Heart left ventricle (tissue), 16 donors: ENCODE data around the gene ARHGEF40. TPM values are rescaled to one million over a fixed set of nuclear protein-coding genes. Genes with fewer than 3 reads are reported as not detected.

Experiments used
- ATAC-seq, 4 donors: fragments of 200-7000 bp; cut with Tn5 transposase; one replicate each; pipeline ENCODE4 v1.9.1; 2020 to 2022; ENCODE audit warnings: moderate library complexity in 4 of 4, mild to moderate bottlenecking in 3 of 4, moderate number of reproducible peaks in 1 of 4
- DNase-seq, 5 donors: peaks; one replicate each; pipeline ENCODE4 v3.0.0-alpha.2; 2020
- H3K27ac ChIP-seq, 12 donors: fragments of 200-600 bp; sonication (generic) in 4 of 12; one replicate each; pipeline versions ENCODE4 v1.5.0 to v1.8.0; 2016 to 2022; ENCODE audit warnings: mild to moderate bottlenecking in 2 of 12
- H3K27me3 ChIP-seq, 9 donors: fragments of 200-600 bp; sonication (generic) in 2 of 9; one replicate each; pipeline versions ENCODE4 v1.5.1 to v1.8.0; 2016 to 2022; ENCODE audit warnings: mild to moderate bottlenecking in 3 of 9
- H3K36me3 ChIP-seq, 9 donors: fragments of 200-600 bp; sonication (generic) in 2 of 9; one replicate each; pipeline versions ENCODE4 v1.5.0 to v1.8.0; 2018 to 2022; ENCODE audit warnings: mild to moderate bottlenecking in 2 of 9
- H3K4me1 ChIP-seq, 12 donors: fragments of 200-600 bp; sonication (generic) in 4 of 12; one replicate each; pipeline versions ENCODE4 v1.5.0 to v1.8.0; 2016 to 2022; ENCODE audit warnings: mild to moderate bottlenecking in 3 of 12
- H3K4me3 ChIP-seq, 12 donors: fragments of 200-600 bp; sonication (generic) in 4 of 12; one replicate each; pipeline versions ENCODE4 v1.5.0 to v1.8.0; 2017 to 2022; ENCODE audit warnings: mild to moderate bottlenecking in 9 of 12, moderate library complexity in 4 of 12
- H3K9me3 ChIP-seq, 12 donors: fragments of 200-600 bp; sonication (generic) in 4 of 12; one replicate each; pipeline versions ENCODE4 v1.5.0 to v1.8.0; 2016 to 2022; ENCODE audit warnings: mild to moderate bottlenecking in 1 of 12
- CTCF ChIP-seq, 12 donors: fragments of 200-600 bp; sonication (generic) in 4 of 12; IDR thresholded peaks; one replicate each; pipeline versions ENCODE4 v1.5.0 to v1.8.0; 2018 to 2022; ENCODE audit warnings: antibody characterized with exemption in 12 of 12, mild to moderate bottlenecking in 5 of 12
- POLR2A ChIP-seq, 2 donors: fragments of 450-650 bp; IDR thresholded peaks; one replicate each; pipeline ENCODE4 v1.6.1; 2017; ENCODE audit warnings: antibody characterized with exemption in 2 of 2, mild to moderate bottlenecking in 2 of 2, moderate library complexity in 2 of 2
- WGBS, 4 donors: extraction: QIAGEN DNeasy Blood & Tissue Kit in 2 of 4; methylation state at CpG; one replicate each; pipeline versions ENCODE4 v1.1.5 to v1.1.7; 2013 to 2018; 5-methylcytosine and 5-hydroxymethylcytosine counted together
- intact Hi-C, 10 donors: fragments of 100-400 bp; cut with DNase I; formaldehyde crosslinking; loops; one replicate each; pipeline versions ENCODE4 v1.11.1 to v1.14.2; 2022
- polyA plus RNA-seq, 2 donors: library from polyadenylated mRNA; stranded (reverse); fragments of 200-250 nt; gene quantifications; one replicate each; pipeline ENCODE4 v1.2.3, GENCODE V29; 2013
- total RNA-seq, 9 donors: library from RNA; depleted of rRNA in 2 of 9; stranded (reverse); fragments of >200 nt in 2 of 9; fragmentation: NEBNext Ultra II Directional in 3 of 9; extraction: Animal tissue kit (Norgen Biotek cat#: 25700) in 3 of 9; gene quantifications; one replicate each; pipeline versions ENCODE4 v1.1.0 to v1.2.4, GENCODE V29; 2016 to 2023
- donor health status: ischemic (EF 13 %, LVEDD 7.1; RV severe dilation, severe dysfunction).
- donor health status: healthy with polysubstance abuse.
- donor health status: DM: no; HTN: yes; CAD: no.
- donor health status: DM: no; HTN: no; CAD: no.
- donor health status: ischemic (EF 25% LVEDD 6.9; RV normal size, moderate dysfunction).
- donor health status: ischemic (EF 25% LVEDD 5.7; RV mildly dilated, moderate dysfunction).
- donor health status: healthy.
- donor health status: DM: yes; HTN: yes; CAD: no.
- donor health status: ischemic (EF 35%, LVEDD 5.7; RV mildly dilated, moderate dysfunction).
- donor health status: nonischemic (EF 11% LVEDD 7.7; RV severe dilation, severe dysfunction).
- donor health status: DM: yes; HTN: yes; CAD: no.
- donor health status: PGD.
- donor health status: ischemic (EF 29% LVEDD 5.4; RV normal size, mild dysfunction).
- donor health status: nonischemic (EF 23%, LVEDD 6.1; RV moderate dilation, normal function).

ARHGEF40 gene
- total and polyA plus RNA-seq, 11 donors, result 15.5 to 31.5 (median 18.7) TPM

- intact Hi-C loops, result no loop called here
- 89 to 90% (median 89%) methylated on average over 5 of the region's 5 CpGs for WGBS, 4 donors
- peaks cover 0 to 99% (median 97%) of the 10 kb centered on the region in 9 donors for H3K36me3 ChIP-seq
- ATAC-seq (no peak), DNase-seq (no peak)
- no peaks in the 10 kb centered on the region for H3K9me3 ChIP-seq
- no peak overlapping the region for H3K4me3 ChIP-seq
- H3K27me3 ChIP-seq, result no peaks in the 10 kb centered on the region
- peaks cover 0 to under 1% (median 0%) of the 10 kb centered on the region in 12 donors for H3K4me1 ChIP-seq
- TF ChIP-seq POLR2A (IDR thresholded peaks at IDR 0.05) (no peak), CTCF (IDR thresholded peaks at IDR 0.05) (no peak)
- H3K27ac ChIP-seq, result no peak overlapping the region
Measured at GRCh38 chr14:21078287-21078686, 8.2 kb downstream of the ARHGEF40 start.

GRCh38 chr14:21078726-21079125 lies 8.6 kb downstream of the ARHGEF40 start:
- WGBS, 4 donors, result 86 to 88% (median 88%) methylated on average over 10 of the region's 10 CpGs
- Histone ChIP-seq H3K4me1 (no peaks in the 10 kb centered on the region), H3K9me3 (no peaks in the 10 kb centered on the region), H3K27ac (no peak overlapping the region), H3K36me3 (peaks cover 0 to 99% (median 97%) of the 10 kb centered on the region in 9 donors), H3K4me3 (no peak overlapping the region), H3K27me3 (no peaks in the 10 kb centered on the region)
- ATAC-seq (no peak), DNase-seq (no peak)
- TF ChIP-seq POLR2A (IDR thresholded peaks at IDR 0.05) (no peak), CTCF (IDR thresholded peaks at IDR 0.05) (no peak)
- intact Hi-C loops, result no loop called here

- no peak overlapping the region for H3K4me3 ChIP-seq
- TF ChIP-seq CTCF (IDR thresholded peaks at IDR 0.05) (no peak), POLR2A (IDR thresholded peaks at IDR 0.05) (no peak)
- no peak overlapping the region for H3K27ac ChIP-seq
- intact Hi-C loops, result no loop called here
- peaks cover 0 to 99% (median 94%) of the 10 kb centered on the region in 9 donors for H3K36me3 ChIP-seq
- H3K9me3 ChIP-seq, result no peaks in the 10 kb centered on the region
- 81 to 90% (median 88%) methylated on average over 7 to 30 of the region's 30 CpGs for WGBS, 4 donors
- H3K4me1 ChIP-seq, result peaks cover 0 to 21% (median 3%) of the 10 kb centered on the region in 12 donors
- DNase-seq (no peak), ATAC-seq (no peak)
- no peaks in the 10 kb centered on the region for H3K27me3 ChIP-seq
Measured at GRCh38 chr14:21081521-21082142, 11.5 kb downstream of the ARHGEF40 start.

GRCh38 chr14:21083565-21084325 lies 13.6 kb downstream of the ARHGEF40 start:
- TF ChIP-seq CTCF (IDR thresholded peaks at IDR 0.05), result no peak
- TF ChIP-seq POLR2A (IDR thresholded peaks at IDR 0.05), result no peak
- peak overlapping the region in 1 of 12 donors; percentile 82 for H3K27ac ChIP-seq
- DNase-seq (no peak), ATAC-seq (no peak)
- peaks cover 0 to 36% (median 5%) of the 10 kb centered on the region in 12 donors for H3K4me1 ChIP-seq
- no peak overlapping the region for H3K4me3 ChIP-seq
- WGBS, 4 donors, result 89 to 96% (median 91%) methylated on average over 8 to 11 of the region's 11 CpGs
- H3K9me3 ChIP-seq, result no peaks in the 10 kb centered on the region
- intact Hi-C loops, result no loop called here
- H3K36me3 ChIP-seq, result peaks cover 0 to 99% (median 90%) of the 10 kb centered on the region in 9 donors
- H3K27me3 ChIP-seq, result no peaks in the 10 kb centered on the region
